GM10266 (cell line): ENCODE results near the gene CTNNA2.

Experiments
- DNase-seq: peaks from one replicate; pipeline ENCODE4 v3.0.0; 2012; ENCODE audit errors: extremely low spot score
- TF ChIP-seq, protein P1 (sequence below): IDR thresholded peaks from 2 replicates; pipeline ENCODE4 v1.5.1; 2012; ENCODE audit warnings: mild to moderate bottlenecking, low read depth; ENCODE audit not compliant: control insufficient read depth, insufficient read depth; ENCODE audit errors: missing control alignments

CTNNA2 gene

DNA sequence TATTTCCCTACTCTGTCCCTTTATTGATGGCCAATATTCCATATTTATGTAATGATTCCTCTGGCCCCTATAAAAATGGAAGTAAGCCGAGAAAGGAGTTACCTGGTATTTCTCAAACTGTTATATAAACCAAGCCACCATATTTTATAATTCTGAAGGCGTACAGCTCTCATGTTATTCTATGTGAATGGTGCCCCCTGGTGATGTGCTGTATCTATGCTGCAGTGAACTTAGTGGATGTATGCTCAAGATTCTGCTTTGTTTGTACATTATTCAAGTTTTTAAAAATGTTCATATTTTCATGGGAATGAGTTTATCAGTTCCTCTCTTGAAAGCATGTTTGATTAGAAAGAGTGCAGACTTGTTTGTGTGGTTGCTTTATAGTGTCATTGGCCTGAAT is 986.2 kb downstream of the CTNNA2 start:
- TF ChIP-seq, protein P1, sequence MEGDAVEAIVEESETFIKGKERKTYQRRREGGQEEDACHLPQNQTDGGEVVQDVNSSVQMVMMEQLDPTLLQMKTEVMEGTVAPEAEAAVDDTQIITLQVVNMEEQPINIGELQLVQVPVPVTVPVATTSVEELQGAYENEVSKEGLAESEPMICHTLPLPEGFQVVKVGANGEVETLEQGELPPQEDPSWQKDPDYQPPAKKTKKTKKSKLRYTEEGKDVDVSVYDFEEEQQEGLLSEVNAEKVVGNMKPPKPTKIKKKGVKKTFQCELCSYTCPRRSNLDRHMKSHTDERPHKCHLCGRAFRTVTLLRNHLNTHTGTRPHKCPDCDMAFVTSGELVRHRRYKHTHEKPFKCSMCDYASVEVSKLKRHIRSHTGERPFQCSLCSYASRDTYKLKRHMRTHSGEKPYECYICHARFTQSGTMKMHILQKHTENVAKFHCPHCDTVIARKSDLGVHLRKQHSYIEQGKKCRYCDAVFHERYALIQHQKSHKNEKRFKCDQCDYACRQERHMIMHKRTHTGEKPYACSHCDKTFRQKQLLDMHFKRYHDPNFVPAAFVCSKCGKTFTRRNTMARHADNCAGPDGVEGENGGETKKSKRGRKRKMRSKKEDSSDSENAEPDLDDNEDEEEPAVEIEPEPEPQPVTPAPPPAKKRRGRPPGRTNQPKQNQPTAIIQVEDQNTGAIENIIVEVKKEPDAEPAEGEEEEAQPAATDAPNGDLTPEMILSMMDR = peak; percentile 53

DNA sequence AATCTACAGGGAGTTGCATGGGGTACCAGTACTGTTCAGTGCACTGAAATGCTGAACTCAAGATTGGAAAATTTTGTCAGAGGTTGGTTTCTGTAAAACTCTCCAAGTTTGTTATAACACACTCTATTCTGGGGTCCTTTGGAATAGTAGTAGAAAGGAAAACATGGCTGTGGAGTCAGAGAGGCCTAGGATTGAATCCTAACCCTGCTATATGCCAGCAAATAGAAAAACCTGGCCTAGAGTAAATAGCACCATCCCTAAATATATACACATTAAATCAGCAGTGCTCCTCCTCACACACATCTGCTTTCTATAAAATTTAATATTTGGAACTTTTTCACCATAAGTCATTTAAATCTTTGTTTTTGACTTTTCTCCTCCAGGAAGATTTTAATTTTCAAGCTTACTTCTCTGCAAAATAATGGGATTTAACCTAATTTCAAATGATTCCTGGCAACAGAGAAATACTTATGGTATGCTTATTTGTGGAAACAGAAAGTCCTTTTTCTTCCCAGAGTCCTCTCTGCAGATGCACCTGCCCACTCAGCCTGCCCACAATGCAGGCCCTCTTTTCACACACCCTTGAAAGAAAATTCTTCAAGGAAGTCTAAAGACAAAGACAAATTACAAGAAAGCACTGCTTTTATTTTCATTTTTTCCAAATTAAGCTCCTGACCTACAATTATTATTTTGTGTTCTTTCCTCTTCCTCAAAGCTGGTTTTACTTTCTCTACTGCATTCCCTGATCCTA is 989.2 kb downstream of the CTNNA2 start:
- no peak for DNase-seq
- TF ChIP-seq, protein P1 = no peak

More for the DNA sequence above, 986.2 kb downstream of the CTNNA2 start:
- DNase-seq = peak; percentile 13

DNA sequence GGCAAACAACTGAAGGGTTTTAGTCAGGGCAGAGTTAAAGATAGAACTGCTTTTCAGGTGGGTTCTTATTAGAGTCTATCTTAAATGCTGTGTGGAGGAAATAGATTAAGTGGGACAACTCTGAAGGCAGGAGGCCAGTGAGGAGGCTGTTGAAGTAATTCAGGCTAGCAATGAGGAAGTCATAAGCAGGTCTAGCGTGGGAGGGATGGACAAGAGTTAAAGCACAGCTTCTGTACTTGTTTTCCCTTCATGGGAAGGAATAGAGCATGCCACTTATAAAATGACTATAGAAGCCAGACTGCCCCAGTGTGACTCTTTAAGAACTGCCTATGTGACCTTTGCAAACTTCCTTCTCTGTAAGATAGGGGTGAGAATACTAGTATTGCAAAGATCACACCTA is 993.7 kb downstream of the CTNNA2 start:
- TF ChIP-seq, protein P1 = no peak
- no peak for DNase-seq

DNA sequence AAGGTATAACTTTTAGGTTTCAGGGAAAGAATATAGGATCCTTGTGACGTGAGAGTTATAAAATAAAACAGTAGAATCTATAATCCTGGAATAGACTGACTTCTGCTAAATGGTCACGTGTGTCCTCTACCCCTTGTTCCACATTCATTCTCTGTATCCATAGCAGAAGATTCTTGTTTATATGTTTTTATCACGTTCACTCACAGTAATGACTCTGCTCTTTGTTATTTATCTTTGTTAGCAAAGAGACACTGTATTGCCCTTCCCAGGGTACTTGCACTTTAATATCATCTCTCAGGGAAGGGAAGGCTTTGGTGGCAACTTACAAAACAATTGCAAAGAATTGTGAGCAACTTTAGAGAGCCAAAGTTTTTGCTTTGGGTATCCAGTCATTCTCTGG is 997.9 kb downstream of the CTNNA2 start:
- no peak for DNase-seq
- TF ChIP-seq, protein P1 = no peak

DNA sequence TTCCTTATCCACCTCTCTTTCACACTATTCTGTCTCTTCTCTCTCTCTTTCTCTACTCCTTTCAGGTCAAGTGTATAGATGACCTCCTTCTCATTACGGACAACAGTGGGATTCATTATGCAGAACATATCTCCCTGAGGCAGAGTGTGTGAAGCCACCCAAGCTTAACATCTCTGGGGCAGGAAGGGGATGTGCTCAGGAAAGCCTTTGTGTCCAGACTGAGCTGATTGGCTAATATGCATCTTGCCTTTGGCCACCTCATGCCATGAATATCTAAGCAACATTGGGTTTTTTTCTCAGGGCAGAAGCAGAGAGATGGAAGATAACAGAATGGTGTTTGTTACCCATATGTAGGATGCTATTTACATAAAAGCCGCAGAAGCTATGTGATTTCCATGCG is 1003.1 kb downstream of the CTNNA2 start:
- TF ChIP-seq, protein P1 = no peak
- DNase-seq = no peak

DNA sequence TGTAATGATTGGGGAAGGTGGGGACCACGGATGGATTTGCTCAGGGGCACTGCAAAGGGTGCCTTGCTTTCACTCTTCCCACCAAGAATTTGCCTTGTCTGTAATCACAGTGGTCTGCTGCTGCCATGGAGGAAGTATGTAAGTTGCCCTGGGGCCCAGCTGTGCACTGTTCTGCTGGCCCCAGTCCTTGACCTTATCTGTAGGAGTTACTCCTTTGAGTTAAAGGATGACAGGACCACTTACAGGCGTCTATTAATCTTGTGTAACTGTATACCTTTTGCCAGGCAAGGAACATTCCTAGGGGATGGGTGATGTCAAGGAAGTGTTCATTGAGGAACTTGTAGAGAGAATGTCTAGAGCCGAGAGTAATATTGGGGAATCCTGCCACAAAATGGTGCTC is 1004.5 kb downstream of the CTNNA2 start:
- no peak for DNase-seq
- TF ChIP-seq, protein P1 = no peak

DNA sequence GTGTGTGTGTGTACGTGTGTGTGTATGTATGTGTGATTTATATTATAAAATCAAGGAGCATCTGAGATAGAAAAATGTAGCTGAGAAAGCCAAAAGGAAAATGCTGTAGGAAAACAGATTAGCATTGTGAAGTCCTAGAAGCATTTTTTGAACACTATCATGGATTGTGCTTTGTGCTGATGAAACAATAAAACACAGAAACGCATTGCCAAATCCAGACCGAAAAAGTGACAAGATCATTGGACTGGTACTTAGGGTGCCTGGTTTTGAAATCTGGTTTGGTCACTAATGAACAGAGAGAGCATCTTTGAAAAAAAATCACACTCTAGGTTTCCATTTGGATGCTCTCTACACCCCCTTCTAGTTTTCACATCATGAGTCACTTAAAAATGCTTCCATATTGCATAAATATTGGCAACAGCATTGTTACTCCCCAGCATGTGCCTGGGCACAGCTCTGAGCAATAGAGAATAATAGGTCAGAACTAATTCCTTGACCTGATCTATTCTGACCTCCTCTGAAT is 1006.3 kb downstream of the CTNNA2 start:
- DNase-seq = no peak
- TF ChIP-seq, protein P1 = no peak
